Measurements from ENCODE around the gene IGFL1. TPM values are rescaled to one million over a fixed set of nuclear protein-coding genes. Genes with fewer than 3 reads are reported as not detected.

The IGFL1 gene
- total and polyA plus RNA-seq, 2 experiments from 2014 or later, result not detected

- Histone ChIP-seq H3K36me3 (ENCODE audit: insufficient read depth) (no peaks in the 10 kb centered on the region), H3K9me2 (ENCODE audit: insufficient read depth) (no peaks in the 10 kb centered on the region), H3K27me3 (ENCODE audit: insufficient read depth) (no peaks in the 10 kb centered on the region), H4K20me1 (replicated peaks; ENCODE audit: insufficient read depth) (no peaks in the 10 kb centered on the region), H2AFZ (no peak overlapping the region), H3K4me1 (ENCODE audit: insufficient read depth) (no peaks in the 10 kb centered on the region), H3K79me2 (replicated peaks; ENCODE audit: insufficient read depth) (no peaks in the 10 kb centered on the region), H3K27ac (ENCODE audit: low read depth) (no peak overlapping the region), H3F3A (replicated peaks; ENCODE audit: low read depth) (no peaks in the 10 kb centered on the region), H3K4me3 (no peak overlapping the region), H3K4me2 (no peak overlapping the region)
- Mint-ChIP-seq H3K27ac (no peak overlapping the region), H3K27me3 (ENCODE audit: insufficient read depth, low read depth, poor library complexity) (peaks cover 5% of the 10 kb centered on the region), H3K4me1 (peaks cover 4% of the 10 kb centered on the region; the same call in 1 of the 3 replicates), H3K9me3 (no peaks in the 10 kb centered on the region), H3K36me3 (ENCODE audit: low read depth) (no peaks in the 10 kb centered on the region), H3K4me3 (no peak overlapping the region)
- TF ChIP-seq ZNF114 (CRISPR knock-in tag; IDR thresholded peaks at IDR 0.05) (no peak), POLR2AphosphoS5 (IDR thresholded peaks at IDR 0.05; ENCODE audit: low read depth) (no peak), ETS1 (IDR thresholded peaks at IDR 0.05) (no peak), JUNB (IDR thresholded peaks at IDR 0.05; ENCODE audit: unreplicated experiment) (no peak), NANOG (IDR thresholded peaks at IDR 0.05; ENCODE audit: borderline replicate concordance) (no peak), REST (IDR thresholded peaks at IDR 0.05; ENCODE audit: unreplicated experiment) (peak; percentile 76)
- no peak for ATAC-seq
- peak; percentile 44 for DNase-seq (ENCODE audit: low spot score)
Measured at GRCh38 chr19:46225558-46226004, 4.0 kb upstream of the IGFL1 start.

- no peak for ATAC-seq
- Histone ChIP-seq H3K27me3 (ENCODE audit: insufficient read depth) (no peaks in the 10 kb centered on the region), H3K36me3 (ENCODE audit: insufficient read depth) (no peaks in the 10 kb centered on the region)
Measured at GRCh38 chr19:46226438-46226973, 3.0 kb upstream of the IGFL1 start.

More at GRCh38 chr19:46226438-46226973, 3.0 kb upstream of the IGFL1 start:
- Mint-ChIP-seq H3K27ac (no peak overlapping the region), H3K4me1 (peaks cover 4% of the 10 kb centered on the region; the same call in 1 of the 3 replicates), H3K36me3 (ENCODE audit: low read depth) (no peaks in the 10 kb centered on the region), H3K4me3 (no peak overlapping the region), H3K9me3 (no peaks in the 10 kb centered on the region), H3K27me3 (ENCODE audit: insufficient read depth, low read depth, poor library complexity) (peaks cover 5% of the 10 kb centered on the region)
- Histone ChIP-seq H3K27ac (ENCODE audit: low read depth) (no peak overlapping the region), H3K4me2 (no peak overlapping the region), H4K20me1 (replicated peaks; ENCODE audit: insufficient read depth) (no peaks in the 10 kb centered on the region), H3K4me3 (no peak overlapping the region), H3F3A (replicated peaks; ENCODE audit: low read depth) (no peaks in the 10 kb centered on the region), H2AFZ (no peak overlapping the region), H3K79me2 (replicated peaks; ENCODE audit: insufficient read depth) (no peaks in the 10 kb centered on the region), H3K9me2 (ENCODE audit: insufficient read depth) (no peaks in the 10 kb centered on the region), H3K4me1 (ENCODE audit: insufficient read depth) (no peaks in the 10 kb centered on the region)
- TF ChIP-seq JUNB (IDR thresholded peaks at IDR 0.05; ENCODE audit: unreplicated experiment) (no peak), ZNF114 (CRISPR knock-in tag; IDR thresholded peaks at IDR 0.05) (no peak), STAT1 (IDR thresholded peaks at IDR 0.05; ENCODE audit: unreplicated experiment) (no peak), NANOG (IDR thresholded peaks at IDR 0.05; ENCODE audit: borderline replicate concordance) (no peak), ETS1 (IDR thresholded peaks at IDR 0.05) (no peak), EZH2 (IDR thresholded peaks at IDR 0.05; ENCODE audit: low read depth, unreplicated experiment) (no peak)
- no peak for DNase-seq (ENCODE audit: low spot score)
